PC-3 (cell line): Measurements from ENCODE around the gene TENT4B. TPM values are rescaled to one million over a fixed set of nuclear protein-coding genes. Genes with fewer than 3 reads are reported as not detected.

Experiments used
- ATAC-seq: fragments of 200-7000 bp; cut with Tn5 transposase; 2 replicates; pipeline ENCODE4 v1.9.1; 2020; ENCODE audit warnings: mild to moderate bottlenecking, moderate library complexity
- BruUV-seq: library from RNA; stranded (reverse); fragments of 400-500 nt; replicated peaks from 2 replicates; lab custom pipeline; 2021; lab: Mats Ljungman, UMichigan
- CTCF ChIA-PET: fragments of 300-600 bp; sonication (Branson Sonifier 250); formaldehyde crosslinking; loops from one replicate; lab custom pipeline; 2022; ENCODE audit warnings: antibody characterized with exemption; lab: Charles Lee
- POLR2A ChIA-PET: fragments of 300-600 bp; sonication (Branson Sonifier 250); formaldehyde crosslinking; loops from one replicate; lab custom pipeline; 2022; ENCODE audit warnings: antibody characterized with exemption; ENCODE audit not compliant: unreplicated experiment; lab: Charles Lee
- DNase-seq: peaks from one replicate; pipeline ENCODE4 v3.0.0-alpha.2; 2015
- H2AFZ ChIP-seq: fragments of 300-600 bp; sonication (generic); 2 replicates; pipeline ENCODE4 v1.6.0; 2016; ENCODE audit warnings: antibody characterized with exemption, low read length
- H3F3A ChIP-seq: fragments of 300-600 bp; sonication (generic); one replicate; pipeline ENCODE4 v1.6.0; 2017; ENCODE audit warnings: antibody characterized with exemption, low read length, control low read depth, mild to moderate bottlenecking; ENCODE audit not compliant: unreplicated experiment
- H3K27ac ChIP-seq: fragments of 300-600 bp; sonication (generic); 2 replicates; pipeline ENCODE4 v1.5.1; 2016; ENCODE audit warnings: mild to moderate bottlenecking, low read length
- H3K27me3 ChIP-seq: fragments of 300-600 bp; sonication (generic); 2 replicates; pipeline ENCODE4 v1.6.1; 2016; ENCODE audit warnings: low read length, mixed read lengths
- H3K36me3 ChIP-seq: fragments of 300-600 bp; sonication (generic); 2 replicates; pipeline ENCODE4 v1.6.1; 2016; ENCODE audit warnings: low read depth, mixed run types, low read length, mixed read lengths
- H3K4me1 ChIP-seq: fragments of 300-600 bp; sonication (generic); 2 replicates; pipeline ENCODE4 v1.5.1; 2016; ENCODE audit warnings: low read length; ENCODE audit not compliant: insufficient read depth
- H3K4me2 ChIP-seq: fragments of 300-600 bp; sonication (generic); 2 replicates; pipeline ENCODE4 v1.6.0; 2016; ENCODE audit warnings: low read length
- H3K4me3 ChIP-seq: fragments of 300-600 bp; sonication (generic); 2 replicates; pipeline ENCODE4 v1.5.1; 2016; ENCODE audit warnings: mild to moderate bottlenecking, low read length, mixed read lengths
- H3K79me2 ChIP-seq: fragments of 300-600 bp; sonication (generic); 2 replicates; pipeline ENCODE4 v1.6.1; 2017; ENCODE audit warnings: low read length, mixed read lengths
- H3K9ac ChIP-seq: fragments of 300-600 bp; sonication (generic); 2 replicates; pipeline ENCODE4 v1.6.0; 2016; ENCODE audit warnings: mild to moderate bottlenecking, low read length
- H3K9me2 ChIP-seq: fragments of 300-600 bp; sonication (generic); replicated peaks from 2 replicates; pipeline ENCODE4 v1.6.1; 2016; ENCODE audit warnings: mixed run types, low read length, mixed read lengths
- H3K9me3 ChIP-seq: fragments of 300-600 bp; sonication (generic); 2 replicates; pipeline ENCODE4 v1.6.1; 2016; ENCODE audit warnings: low read length, mixed read lengths
- H4K20me1 ChIP-seq: fragments of 300-600 bp; sonication (generic); 2 replicates; pipeline ENCODE4 v1.6.1; 2016; ENCODE audit warnings: low read length, mixed read lengths
- CTCF ChIP-seq: fragments of 300-600 bp; sonication (generic); conservative IDR thresholded peaks from 2 replicates; pipeline ENCODE4 v1.5.1; 2017; ENCODE audit warnings: antibody characterized with exemption, low read depth, mild to moderate bottlenecking, low read length
- EZH2 ChIP-seq: fragments of 300-600 bp; sonication (generic); IDR thresholded peaks from one replicate; pipeline ENCODE4 v1.6.1; 2017; ENCODE audit warnings: antibody characterized with exemption, mild to moderate bottlenecking, low read length; ENCODE audit not compliant: unreplicated experiment
- EZH2phosphoT487 ChIP-seq: fragments of 300-600 bp; sonication (generic); IDR thresholded peaks from 2 replicates; pipeline ENCODE4 v1.6.1; 2018; ENCODE audit warnings: mild to moderate bottlenecking, antibody characterized with exemption, low read length, borderline replicate concordance
- intact Hi-C: fragments of 100-400 bp; cut with micrococcal nuclease; formaldehyde crosslinking; loops from 2 replicates; pipeline ENCODE4 v1.9.0; 2023
- total RNA-seq: library from RNA; depleted of rRNA; stranded (reverse); fragments of >200 nt; gene quantifications from 2 replicates; pipeline ENCODE4 v1.2.3, GENCODE V29; 2014

TENT4B gene
- total RNA-seq, 1 experiment from 2014 or later = 6.3 TPM

DNA sequence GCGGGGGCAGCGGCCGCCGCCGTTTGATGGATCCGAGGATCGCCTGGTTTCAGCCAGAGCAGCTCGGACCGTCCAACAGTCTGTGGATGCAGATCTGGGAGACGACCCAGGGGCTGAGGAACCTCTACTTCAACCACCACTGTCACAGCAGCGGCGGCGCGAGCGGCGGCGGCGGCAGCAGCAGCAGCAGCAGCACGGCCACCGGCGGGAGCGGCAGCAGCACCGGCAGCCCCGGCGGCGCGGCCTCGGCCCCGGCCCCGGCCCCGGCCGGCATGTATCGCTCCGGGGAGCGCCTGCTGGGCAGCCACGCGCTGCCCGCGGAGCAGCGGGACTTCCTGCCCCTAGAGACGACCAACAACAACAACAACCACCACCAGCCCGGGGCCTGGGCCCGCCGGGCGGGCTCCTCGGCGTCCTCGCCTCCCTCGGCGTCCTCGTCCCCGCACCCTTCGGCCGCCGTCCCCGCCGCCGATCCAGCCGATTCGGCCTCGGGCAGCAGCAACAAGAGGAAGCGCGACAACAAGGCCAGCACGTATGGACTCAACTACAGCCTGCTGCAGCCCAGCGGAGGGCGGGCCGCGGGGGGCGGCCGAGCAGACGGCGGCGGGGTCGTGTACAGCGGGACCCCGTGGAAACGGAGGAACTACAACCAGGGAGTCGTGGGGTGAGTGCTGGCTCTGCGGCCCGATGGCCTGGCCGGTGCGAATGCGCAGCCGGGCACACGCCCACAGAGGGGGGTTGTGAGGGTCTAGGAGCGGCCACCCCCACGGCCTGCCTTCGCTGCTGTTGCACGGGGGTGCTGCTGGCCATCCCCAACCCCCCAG lies 702 bp downstream of the TENT4B start:
- Histone ChIP-seq H3K9me3 (no peaks in the 10 kb centered on the region), H4K20me1 (peaks cover 16% of the 10 kb centered on the region; the same call in 1 of the 2 replicates), H3K4me2 (peak overlapping the region; percentile 95), H3K27me3 (no peaks in the 10 kb centered on the region), H3K79me2 (peaks cover 50% of the 10 kb centered on the region), H3K4me3 (peak overlapping the region; percentile 90), H3K27ac (no peak overlapping the region), H3F3A (no peaks in the 10 kb centered on the region), H3K9me2 (no peaks in the 10 kb centered on the region), H3K4me1 (peaks cover 11% of the 10 kb centered on the region; the same call in 1 of the 2 replicates), H3K9ac (peak overlapping the region; percentile 72), H3K36me3 (no peaks in the 10 kb centered on the region), H2AFZ (no peak overlapping the region)
- ChIA-PET CTCF (no interaction called here), POLR2A (no interaction called here)
- DNase-seq (peak; percentile 3), ATAC-seq (peak; percentile 16)
- intact Hi-C loops = loop anchor here (2.0 to 10.0 kb wide), 2 partner anchors 49 to 89 kb away; partner anchors contain the start of gene HEATR3
- no TSS peak for BruUV-seq
- no peak for TF ChIP-seq EZH2
- no peak for TF ChIP-seq CTCF
- no peak for TF ChIP-seq EZH2phosphoT487

DNA sequence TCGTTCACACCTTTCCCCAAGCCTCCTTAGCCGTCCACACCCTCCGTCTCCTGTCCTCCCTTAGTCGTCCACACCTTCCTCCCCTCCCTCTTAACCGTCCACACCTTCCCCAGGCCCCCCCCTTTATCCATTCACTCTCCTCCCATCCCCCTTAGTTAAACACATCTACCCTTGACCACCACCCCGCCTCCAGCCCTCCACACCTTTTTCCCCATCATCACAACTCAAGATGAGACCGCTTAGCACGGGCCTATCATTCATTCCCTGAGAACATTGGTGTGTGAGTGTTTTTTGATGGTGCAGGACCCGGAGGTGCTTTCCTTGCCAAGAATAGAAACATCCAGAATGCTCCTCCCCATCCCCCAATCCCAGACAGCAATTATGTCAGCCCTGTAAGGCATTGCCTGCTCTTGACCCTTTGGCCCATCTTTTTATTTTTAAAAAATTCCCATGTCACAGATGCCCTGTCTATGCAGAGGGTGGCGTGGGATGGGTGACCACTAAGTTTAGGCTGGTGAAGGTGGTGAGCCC lies 1.4 kb downstream of the TENT4B start:
- peaks cover 11% of the 10 kb centered on the region; the same call in 1 of the 2 replicates for H3K4me1 ChIP-seq
- no peak for ATAC-seq
- TF ChIP-seq EZH2 = no peak
- no peak for TF ChIP-seq CTCF
- no peak for TF ChIP-seq EZH2phosphoT487
- ChIA-PET POLR2A (no interaction called here), CTCF (no interaction called here)
- H3K9me3 ChIP-seq = no peaks in the 10 kb centered on the region
- H3K36me3 ChIP-seq = no peaks in the 10 kb centered on the region
- no peak for DNase-seq
- H3F3A ChIP-seq = no peaks in the 10 kb centered on the region
- peak overlapping the region; percentile 95 for H3K4me2 ChIP-seq
- H2AFZ ChIP-seq = no peak overlapping the region
- TSS peak; percentile 46 for BruUV-seq
- no peak overlapping the region for H3K27ac ChIP-seq
- peak overlapping the region; percentile 90 for H3K4me3 ChIP-seq
- intact Hi-C loops = loop anchor here (2.0 to 10.0 kb wide), 2 partner anchors 48 to 90 kb away; partner anchors contain the start of gene HEATR3
- peaks cover 16% of the 10 kb centered on the region; the same call in 1 of the 2 replicates for H4K20me1 ChIP-seq
- peaks cover 56% of the 10 kb centered on the region for H3K79me2 ChIP-seq
- H3K9ac ChIP-seq = peak overlapping the region; percentile 72
- no peaks in the 10 kb centered on the region for H3K27me3 ChIP-seq
- H3K9me2 ChIP-seq = no peaks in the 10 kb centered on the region
